Endothelial cell of umbilical vein (primary cell): ENCODE data around the gene PAX6. TPM values are rescaled to one million over a fixed set of nuclear protein-coding genes. Genes with fewer than 3 reads are reported as not detected.

Source experiments
- BruUV-seq: library from RNA; stranded (reverse); fragments of 400-500 nt; replicated peaks from 2 replicates; lab custom pipeline; 2021; lab: Mats Ljungman, UMichigan
- CTCF ChIA-PET: fragments of 300-600, 350-600 bp; sonication (Branson Sonifier 250); formaldehyde crosslinking; loops from one replicate; lab custom pipeline; 2021; ENCODE audit warnings: antibody characterized with exemption, inconsistent platforms; lab: Charles Lee
- POLR2A ChIA-PET: fragments of 300-600, 350-600 bp; sonication (Branson Sonifier 250); formaldehyde crosslinking; loops from one replicate; lab custom pipeline; 2021; ENCODE audit warnings: antibody characterized with exemption, inconsistent platforms; lab: Charles Lee
- DNase-seq: peaks from one replicate; pipeline ENCODE4 v3.0.0-alpha.2; 2011; ENCODE audit warnings: low read depth, low spot score
- FAIRE-seq: peaks from 2 replicates; lab custom pipeline; 2011; peaks lifted over from hg19 to GRCh38; lab: Jason Lieb, UNC
- H2AFZ ChIP-seq: 2 replicates; pipeline ENCODE4 v1.6.0; 2012; ENCODE audit warnings: low read depth, low read length, control low read depth, inconsistent platforms
- H3K27ac ChIP-seq: 2 replicates; pipeline ENCODE4 v1.5.1; 2011; ENCODE audit warnings: low read depth, mild to moderate bottlenecking, control low read depth, low read length, moderate library complexity; ENCODE audit not compliant: insufficient read depth
- H3K27me3 ChIP-seq, 2 experiments: 2 replicates each; pipeline versions ENCODE4 v1.6.0 to v1.6.1; 2011; ENCODE audit warnings: low read length in 2 of 2, mixed read lengths in 1 of 2; ENCODE audit not compliant: control insufficient read depth in 2 of 2, insufficient read depth in 2 of 2
- H3K36me3 ChIP-seq, 2 experiments: 2 replicates in 1 of 2; 3 replicates in 1 of 2; pipeline ENCODE4 v1.5.1; 2011; ENCODE audit warnings: low read length in 2 of 2, mild to moderate bottlenecking in 1 of 2, moderate library complexity in 1 of 2; ENCODE audit not compliant: control insufficient read depth in 2 of 2, insufficient read depth in 2 of 2; ENCODE audit errors: extremely low read depth in 1 of 2
- H3K4me1 ChIP-seq: 3 replicates; pipeline ENCODE4 v1.5.1; 2011; ENCODE audit warnings: mild to moderate bottlenecking, low read length; ENCODE audit not compliant: control insufficient read depth, insufficient read depth; ENCODE audit errors: extremely low read depth
- H3K4me2 ChIP-seq: 2 replicates; pipeline ENCODE4 v1.6.1; 2011; ENCODE audit warnings: low read length, control low read depth, mixed read lengths; ENCODE audit not compliant: insufficient read depth
- H3K4me3 ChIP-seq, 3 experiments: fragments of 200-600 bp in 1 of 3; sonication (generic), shearing (Covaris generic) in 1 of 3; replicated peaks in 1 of 3; 2 replicates each; pipeline ENCODE4 v1.5.1; 2011 to 2016; ENCODE audit warnings: control low read depth in 3 of 3, low read length in 3 of 3, mild to moderate bottlenecking in 2 of 3, inconsistent platforms in 1 of 3, low read depth in 1 of 3, moderate library complexity in 1 of 3; ENCODE audit not compliant: insufficient read depth in 1 of 3
- H3K79me2 ChIP-seq: 2 replicates; pipeline ENCODE4 v1.6.0; 2012; ENCODE audit warnings: low read length, inconsistent platforms; ENCODE audit not compliant: control insufficient read depth, insufficient read depth
- H3K9ac ChIP-seq: replicated peaks from 2 replicates; pipeline ENCODE3; 2011; ENCODE audit warnings: low read length, control low read depth; ENCODE audit not compliant: insufficient read depth; ENCODE audit errors: extremely low read depth
- H3K9me1 ChIP-seq: replicated peaks from 3 replicates; pipeline ENCODE4 v1.6.0; 2011; ENCODE audit warnings: mild to moderate bottlenecking, low read length; ENCODE audit not compliant: control insufficient read depth, insufficient read depth; ENCODE audit errors: extremely low read depth
- H3K9me3 ChIP-seq: replicated peaks from 2 replicates; pipeline ENCODE4 v1.5.1; 2012; ENCODE audit warnings: low read length, inconsistent platforms; ENCODE audit not compliant: control insufficient read depth, insufficient read depth
- H4K20me1 ChIP-seq: replicated peaks from 2 replicates; pipeline ENCODE3; 2011; ENCODE audit warnings: mild to moderate bottlenecking, low read length; ENCODE audit not compliant: control insufficient read depth, insufficient read depth; ENCODE audit errors: extremely low read depth
- EZH2 ChIP-seq: IDR thresholded peaks from 2 replicates; pipeline ENCODE4 v1.6.1; 2012; ENCODE audit warnings: borderline replicate concordance, low read depth, mild to moderate bottlenecking, moderate library complexity, low read length, inconsistent platforms; ENCODE audit not compliant: severe bottlenecking
- FOS ChIP-seq: IDR thresholded peaks from 2 replicates; pipeline ENCODE4 v1.6.1; 2011; ENCODE audit warnings: mild to moderate bottlenecking, low read length, moderate library complexity, borderline replicate concordance; ENCODE audit not compliant: insufficient read depth
- GATA2 ChIP-seq: IDR thresholded peaks from 2 replicates; pipeline ENCODE4 v1.7.0; 2011; ENCODE audit warnings: low read depth, mild to moderate bottlenecking, moderate library complexity, mixed read lengths, low read length; ENCODE audit not compliant: insufficient read length, insufficient read depth
- JUN ChIP-seq: IDR thresholded peaks from 2 replicates; pipeline ENCODE4 v1.6.1; 2011; ENCODE audit warnings: borderline replicate concordance, low read depth; ENCODE audit not compliant: insufficient read length, insufficient read depth
- MAX ChIP-seq: IDR thresholded peaks from 2 replicates; pipeline ENCODE4 v1.6.1; 2011; ENCODE audit not compliant: insufficient read depth, insufficient read length
- MYC ChIP-seq: IDR thresholded peaks from one replicate; pipeline ENCODE4 v1.6.1; 2011; ENCODE audit warnings: mild to moderate bottlenecking, low read depth, low read length
- POLR2A ChIP-seq: IDR thresholded peaks from 2 replicates; pipeline ENCODE4 v1.6.1; 2012; ENCODE audit warnings: low read depth, mild to moderate bottlenecking, control low read depth, low read length
- POLR2AphosphoS5 ChIP-seq: IDR thresholded peaks from 2 replicates; pipeline ENCODE4 v1.6.1; 2012; ENCODE audit warnings: low read depth, mild to moderate bottlenecking, control low read depth, low read length, moderate library complexity; ENCODE audit not compliant: insufficient read depth
- dilution Hi-C: fragments of 300-500 bp; cut with MboI; formaldehyde crosslinking; loops from one replicate; pipeline ENCODE4 v1.15.0; 2019; ENCODE audit warnings: low sequenced_read_pairs; ENCODE audit not compliant: extremely low pct_ligation_motif_present
- intact Hi-C: fragments of 100-400 bp; cut with micrococcal nuclease; formaldehyde crosslinking; loops from one replicate; pipeline ENCODE4 v1.10.0; 2022
- polyA plus RNA-seq, 4 experiments: library from polyadenylated mRNA; depleted of rRNA in 3 of 4; stranded (reverse) in 3 of 4; unstranded in 1 of 4; fragments of >200 nt; gene quantifications; 2 replicates each; pipeline versions ENCODE4 v1.2.1 to v1.2.3, GENCODE V29; 2011 to 2012; ENCODE audit warnings: missing spikeins in 1 of 4
- total RNA-seq: library from RNA; stranded (reverse); gene quantifications from 2 replicates; pipeline ENCODE4 v1.2.3, GENCODE V29; 2021
- TF ChIP-seq, protein P1 (sequence below), 2 donors: IDR thresholded peaks; 1 replicate in 1 of 2; 2 replicates in 1 of 2; pipeline ENCODE4 v1.5.1; 2011; ENCODE audit warnings: low read length in 2 of 2, mild to moderate bottlenecking in 2 of 2, moderate library complexity in 2 of 2, control low read depth in 1 of 2, inconsistent platforms in 1 of 2, low read depth in 1 of 2; ENCODE audit not compliant: insufficient read depth in 1 of 2; ENCODE audit errors: extremely low read depth in 1 of 2

Gene PAX6
- total and polyA plus RNA-seq, 2 donors (not counting 3 experiments of a cell fraction or from before 2014, with no cell fraction given) = not detected

- H3K4me1 ChIP-seq = peaks cover 5% of the 10 kb centered on the region
- TF ChIP-seq FOS (no peak), POLR2AphosphoS5 (no peak), JUN (no peak), MAX (no peak), POLR2A (no peak), EZH2 (no peak), MYC (no peak), GATA2 (no peak)
- TF ChIP-seq, protein P1, sequence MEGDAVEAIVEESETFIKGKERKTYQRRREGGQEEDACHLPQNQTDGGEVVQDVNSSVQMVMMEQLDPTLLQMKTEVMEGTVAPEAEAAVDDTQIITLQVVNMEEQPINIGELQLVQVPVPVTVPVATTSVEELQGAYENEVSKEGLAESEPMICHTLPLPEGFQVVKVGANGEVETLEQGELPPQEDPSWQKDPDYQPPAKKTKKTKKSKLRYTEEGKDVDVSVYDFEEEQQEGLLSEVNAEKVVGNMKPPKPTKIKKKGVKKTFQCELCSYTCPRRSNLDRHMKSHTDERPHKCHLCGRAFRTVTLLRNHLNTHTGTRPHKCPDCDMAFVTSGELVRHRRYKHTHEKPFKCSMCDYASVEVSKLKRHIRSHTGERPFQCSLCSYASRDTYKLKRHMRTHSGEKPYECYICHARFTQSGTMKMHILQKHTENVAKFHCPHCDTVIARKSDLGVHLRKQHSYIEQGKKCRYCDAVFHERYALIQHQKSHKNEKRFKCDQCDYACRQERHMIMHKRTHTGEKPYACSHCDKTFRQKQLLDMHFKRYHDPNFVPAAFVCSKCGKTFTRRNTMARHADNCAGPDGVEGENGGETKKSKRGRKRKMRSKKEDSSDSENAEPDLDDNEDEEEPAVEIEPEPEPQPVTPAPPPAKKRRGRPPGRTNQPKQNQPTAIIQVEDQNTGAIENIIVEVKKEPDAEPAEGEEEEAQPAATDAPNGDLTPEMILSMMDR (IDR thresholded peaks at IDR 0.05; ENCODE audit: extremely low read depth in 1 of 2, insufficient read depth in 1 of 2, low read depth in 1 of 2, low read length in 2 of 2) = no peak
- ChIA-PET CTCF (no interaction called here), POLR2A (no interaction called here)
- no peak overlapping the region for H3K9ac ChIP-seq
- H3K9me1 ChIP-seq = no peaks in the 10 kb centered on the region
- DNase-seq (no peak), FAIRE-seq (no peak)
- dilution Hi-C loops (no loop called here), intact Hi-C loops (loop anchor here (5.0 to 10.0 kb wide), 2 partner anchors 154 to 401 kb away; no protein-coding TSS in a partner anchor)
- H3K4me2 ChIP-seq = no peak overlapping the region
- no peak overlapping the region for H3K4me3 ChIP-seq
- H3K79me2 ChIP-seq = no peaks in the 10 kb centered on the region
- peaks cover 3% of the 10 kb centered on the region for H4K20me1 ChIP-seq
- peaks cover 68 to 79% of the 10 kb centered on the region in 2 experiments for H3K27me3 ChIP-seq
- H3K9me3 ChIP-seq = no peaks in the 10 kb centered on the region
- H2AFZ ChIP-seq = no peak overlapping the region
- BruUV-seq = no TSS peak
- H3K36me3 ChIP-seq = no peaks in the 10 kb centered on the region
- no peak overlapping the region for H3K27ac ChIP-seq
Measured at GRCh38 chr11:31795706-31796498, 15.2 kb downstream of the PAX6 start.
